Stromal cell of bone marrow (primary cell): Measurements from ENCODE around the gene OR4A16.

Source experiments
- DNase-seq: peaks from one replicate; pipeline ENCODE4 v3.0.0-alpha.2; 2012; ENCODE audit warnings: low read depth

OR4A16 gene, protein sequence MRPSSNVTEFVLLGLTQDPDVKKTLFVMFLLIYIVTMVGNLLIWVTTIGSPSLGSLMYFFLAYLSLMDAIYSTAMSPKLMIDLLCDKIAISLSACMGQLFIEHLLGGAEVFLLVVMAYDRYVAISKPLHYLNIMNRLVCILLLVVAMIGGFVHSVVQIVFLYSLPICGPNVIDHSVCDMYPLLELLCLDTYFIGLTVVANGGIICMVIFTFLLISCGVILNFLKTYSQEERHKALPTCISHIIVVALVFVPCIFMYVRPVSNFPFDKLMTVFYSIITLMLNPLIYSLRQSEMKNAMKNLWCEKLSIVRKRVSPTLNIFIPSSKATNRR

DNA sequence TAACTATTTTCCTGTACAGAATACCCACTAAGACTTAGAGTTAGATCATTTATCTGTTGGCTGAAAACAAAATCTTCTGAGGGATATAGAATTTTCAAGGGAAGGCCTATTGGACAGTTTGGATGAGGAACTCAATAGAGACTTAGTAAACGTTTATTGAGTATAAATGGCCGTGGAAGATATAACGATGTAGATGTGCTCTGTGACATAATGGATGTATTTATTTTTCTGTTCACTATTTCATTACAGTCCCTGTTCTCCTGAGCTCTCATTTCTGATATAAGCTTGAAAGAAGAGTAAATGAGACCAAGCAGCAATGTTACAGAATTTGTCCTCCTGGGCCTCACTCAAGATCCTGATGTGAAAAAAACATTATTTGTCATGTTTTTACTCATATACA, at the start of gene OR4A16:
Gene OR4A16 (plus strand): TSS at position 301 of the 400 bp plus-strand sequence. CDS start 0 bp downstream, at position 301.
- no peak for DNase-seq

DNA sequence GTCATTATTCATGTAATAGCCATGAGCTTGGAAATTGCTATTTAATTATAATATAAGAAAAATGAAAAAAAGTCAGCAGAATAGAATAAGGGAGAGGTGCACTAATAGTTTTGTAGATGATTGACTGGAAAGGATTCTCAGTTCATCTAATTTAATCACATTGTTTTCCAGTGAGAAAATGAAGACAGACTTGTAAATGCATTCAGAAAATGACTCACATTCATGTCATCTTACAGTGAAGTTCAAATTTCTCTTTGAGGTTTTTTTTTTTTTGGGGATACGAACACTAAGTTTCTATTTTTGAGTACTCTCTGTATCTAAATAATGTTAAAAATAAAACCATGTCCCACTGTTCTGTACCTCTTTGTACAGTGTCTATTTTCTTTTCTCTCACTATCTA, 18.5 kb upstream of the OR4A16 start:
- DNase-seq = no peak

DNA sequence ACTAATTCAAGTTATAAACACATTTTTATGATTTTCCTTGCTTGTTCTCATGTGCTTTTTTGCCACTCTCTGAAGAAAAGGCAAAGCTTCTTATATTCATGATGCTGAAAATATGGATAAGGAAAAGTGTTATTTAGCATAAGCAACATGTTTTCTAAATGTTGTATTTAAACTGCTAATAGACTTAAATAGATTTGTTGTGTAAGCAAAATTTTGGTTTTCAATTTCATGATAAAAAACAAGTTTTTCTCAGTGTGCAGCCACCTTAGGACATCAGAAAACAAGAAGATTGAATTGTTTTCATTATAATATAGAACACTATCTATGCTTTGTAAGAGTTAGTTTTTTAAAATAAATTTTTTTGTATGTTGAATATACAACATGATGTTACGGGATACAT, 2.3 kb downstream of the OR4A16 start:
- no peak for DNase-seq

- DNase-seq = no peak
These were observed 6.0 kb downstream of the OR4A16 start for GRCh38 chr11:55349032-55349431.

- DNase-seq = no peak
These were observed 14.7 kb downstream of the OR4A16 start for GRCh38 chr11:55357560-55358184.

DNA sequence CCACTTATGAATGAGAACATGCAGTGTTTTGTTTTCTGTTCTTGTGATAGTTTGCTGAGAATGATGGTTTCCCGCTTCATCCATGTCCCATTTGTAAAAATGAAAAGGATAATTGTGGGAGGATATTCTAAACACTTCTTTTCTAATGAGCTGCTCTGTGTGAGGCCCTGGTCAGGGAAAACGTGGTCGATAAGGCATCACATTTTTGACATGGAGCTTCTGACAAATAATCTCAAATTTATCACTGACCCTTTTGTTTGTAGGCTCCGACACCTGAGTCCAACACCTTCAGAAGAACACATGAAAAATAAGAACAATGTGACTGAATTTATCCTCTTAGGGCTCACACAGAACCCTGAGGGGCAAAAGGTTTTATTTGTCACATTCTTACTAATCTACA, 24.7 kb downstream of the OR4A16 start, which contains the start of gene OR4A15:
Gene OR4A15 (plus strand): TSS at position 301 of the 400 bp plus-strand sequence. CDS start 0 bp downstream, at position 301.
- DNase-seq = no peak
